Gastroesophageal sphincter (tissue), 3 donors: ENCODE data around the gene CUZD1.

Experiments used
- CTCF ChIP-seq, 4 experiments: fragments of 200-600 bp in 2 of 4; fragments of 450-650 bp in 2 of 4; sonication (generic) in 1 of 4; IDR thresholded peaks; one replicate each; pipeline ENCODE4 v1.5.1; 2017 to 2019; ENCODE audit warnings: antibody characterized with exemption in 4 of 4, mild to moderate bottlenecking in 2 of 4, moderate library complexity in 2 of 4
- POLR2AphosphoS5 ChIP-seq: sonication (generic); formaldehyde crosslinking; IDR thresholded peaks from one replicate; pipeline ENCODE4 v1.6.1; 2017; ENCODE audit warnings: antibody characterized with exemption

- no peak for TF ChIP-seq POLR2AphosphoS5
- TF ChIP-seq CTCF (IDR thresholded peaks at IDR 0.05) = no peak
Measured at GRCh38 chr10:122828716-122829255, 16.9 kb downstream of the CUZD1 start.
